Activated CD4-positive, alpha-beta T cell treated with anti-CD3 and anti-CD28 coated beads, Interleukin-2, amount 50 U/mL, for 1 hour (primary cell): ENCODE results near the gene NID1.
"Not testable (repeated sequence)": the region's sequence is repeated elsewhere in the genome, so short reads cannot be mapped to it uniquely, and the experiment has no call there.

Source experiments
- DNase-seq: peaks from one replicate; pipeline ENCODE4 v3.0.0-alpha.2; 2020

Gene NID1

DNA sequence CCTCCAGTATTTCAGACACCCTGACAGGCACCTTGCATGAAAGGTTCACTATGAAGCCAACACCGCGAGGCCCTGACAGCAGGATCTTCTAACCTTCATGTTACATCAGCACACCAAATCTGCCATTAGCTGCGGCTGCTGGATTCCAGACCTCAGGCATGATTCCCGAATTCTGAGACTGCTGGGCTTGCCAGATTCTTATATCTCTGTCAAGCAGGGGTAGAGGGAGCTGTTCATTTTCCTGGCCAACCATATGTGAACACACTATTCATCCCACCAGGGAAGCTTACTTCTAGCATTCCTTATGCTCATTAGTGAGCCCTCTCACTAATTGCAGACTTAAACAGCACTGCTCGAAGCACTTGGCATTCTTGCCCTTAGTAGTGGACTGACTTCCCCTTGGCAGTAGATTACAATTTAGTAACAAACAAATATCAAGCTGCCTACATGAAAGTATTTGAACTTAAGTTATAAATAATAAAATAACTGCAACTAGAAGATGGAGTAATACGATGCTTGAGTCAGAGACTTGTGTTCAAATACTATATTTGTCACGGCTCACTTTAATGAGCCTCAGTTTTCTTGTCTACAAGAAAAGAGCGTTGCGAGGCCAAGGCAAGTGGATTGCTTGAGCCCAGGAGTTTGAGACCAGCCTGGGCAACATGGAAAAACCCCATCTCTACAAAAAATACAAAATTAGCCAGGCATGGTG, 43.3 kb downstream of the NID1 start:
- DNase-seq = no peak

DNA sequence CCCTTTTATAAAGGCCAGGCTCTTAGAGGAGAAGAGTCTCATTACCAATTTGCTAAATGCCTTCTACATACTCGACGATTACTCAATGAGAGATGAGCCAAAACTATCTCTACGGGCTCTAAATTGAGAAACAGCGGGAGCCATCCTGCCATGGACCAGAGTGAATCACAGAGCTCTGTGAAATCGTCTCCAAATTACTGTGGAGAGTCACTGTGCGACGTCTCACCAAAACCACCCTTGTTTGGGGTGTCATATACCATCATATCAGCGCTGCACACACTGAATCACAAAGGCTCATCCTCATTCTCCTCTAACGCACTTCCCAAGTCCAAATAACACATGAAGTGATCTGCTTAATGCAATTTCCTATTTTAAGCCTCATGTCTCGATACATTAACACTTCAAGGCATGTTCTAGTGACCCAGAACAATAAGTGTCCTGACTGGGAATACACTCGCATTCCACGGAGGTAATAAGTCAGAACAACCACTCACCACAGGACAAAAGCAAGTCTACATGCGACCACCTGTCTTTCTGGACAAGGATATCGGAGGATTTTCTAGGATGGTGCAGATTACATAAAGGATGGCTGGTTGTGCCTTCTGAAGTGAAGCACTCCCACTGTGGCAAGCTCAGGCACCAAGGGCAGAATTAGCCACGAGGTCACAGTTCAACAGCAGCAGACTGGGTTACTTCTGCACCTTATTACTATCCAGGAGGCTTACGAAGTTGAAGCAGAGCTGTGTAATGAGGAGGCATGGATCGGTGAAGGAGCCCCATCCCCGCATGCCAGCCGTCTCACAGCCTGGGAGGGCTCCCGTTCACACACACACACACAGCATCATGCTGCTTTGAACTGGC, 44.3 kb downstream of the NID1 start:
- no peak for DNase-seq

DNA sequence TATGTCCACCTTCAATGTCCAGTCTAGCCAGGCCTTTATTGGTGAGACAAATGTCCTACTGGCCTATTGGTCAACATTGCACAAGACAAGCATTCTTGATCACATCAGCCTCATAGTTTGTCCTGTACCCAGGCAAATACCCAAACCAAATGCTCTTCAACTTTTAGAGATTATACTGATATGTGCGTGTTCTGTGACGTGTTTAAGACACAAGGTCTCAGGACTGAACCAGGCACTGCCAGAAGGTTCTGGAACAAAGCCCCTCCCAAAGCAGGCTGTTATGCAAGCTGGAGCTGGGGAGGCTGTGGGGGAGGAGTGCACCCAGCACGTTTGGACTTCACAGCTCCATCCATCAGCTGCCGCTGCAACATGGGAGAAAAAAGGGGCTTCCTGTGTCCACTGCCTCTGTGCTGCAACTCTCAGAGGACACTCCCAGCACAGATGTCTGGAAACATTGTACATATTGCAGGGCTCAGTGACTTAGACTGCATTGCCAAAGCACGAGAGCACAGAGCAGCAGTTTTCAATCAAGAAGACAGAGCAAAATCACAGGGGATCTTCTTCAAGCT, 45.9 kb downstream of the NID1 start:
- no peak for DNase-seq

DNA sequence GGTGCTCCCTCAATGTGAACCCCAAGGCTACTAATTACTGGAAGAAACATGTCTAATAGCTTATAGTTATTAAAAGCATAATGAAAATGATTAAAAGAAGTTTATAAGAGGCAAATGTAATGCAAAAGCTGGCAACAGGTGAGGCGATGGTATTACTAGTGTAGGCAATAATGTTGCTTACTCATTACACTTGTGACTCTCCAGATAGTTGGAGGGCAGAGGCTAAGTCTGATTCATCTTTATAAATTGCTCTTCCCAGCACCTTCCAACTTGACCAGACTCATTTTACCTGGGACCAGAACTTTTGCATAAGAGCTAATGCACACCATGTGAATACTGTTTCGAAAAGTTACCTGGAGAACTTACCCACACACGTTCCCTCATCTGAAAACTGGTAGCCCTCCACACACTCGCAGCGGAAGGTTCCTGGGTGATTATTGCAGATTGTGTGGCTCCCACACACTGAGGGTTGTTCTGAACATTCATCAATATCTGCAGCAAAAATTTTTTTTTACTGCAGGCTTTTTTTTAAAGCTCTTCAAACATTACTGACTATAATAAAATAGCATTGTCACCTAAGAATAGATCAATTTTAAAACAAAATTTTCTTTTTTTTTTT, 48.0 kb downstream of the NID1 start:
- no peak for DNase-seq

DNA sequence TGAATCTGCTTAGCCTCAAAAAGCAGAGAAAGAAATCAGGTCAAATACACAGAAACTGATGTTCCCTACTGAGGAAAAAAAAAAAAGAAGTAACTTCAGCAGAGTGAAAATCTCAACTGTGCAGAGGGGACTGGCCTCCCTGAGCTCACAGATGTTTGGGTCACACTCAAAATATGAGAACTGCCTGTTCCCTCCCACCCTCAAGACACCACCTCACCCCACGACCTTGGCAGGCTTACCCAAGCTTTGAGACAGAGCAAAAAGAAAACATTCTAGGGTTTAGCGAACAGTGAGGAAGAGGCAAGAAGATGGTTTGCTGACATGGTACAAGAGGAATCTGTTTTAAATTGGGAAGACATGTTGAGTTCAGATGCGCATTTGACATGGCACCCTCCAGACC, 48.8 kb downstream of the NID1 start:
- DNase-seq = no peak

DNA sequence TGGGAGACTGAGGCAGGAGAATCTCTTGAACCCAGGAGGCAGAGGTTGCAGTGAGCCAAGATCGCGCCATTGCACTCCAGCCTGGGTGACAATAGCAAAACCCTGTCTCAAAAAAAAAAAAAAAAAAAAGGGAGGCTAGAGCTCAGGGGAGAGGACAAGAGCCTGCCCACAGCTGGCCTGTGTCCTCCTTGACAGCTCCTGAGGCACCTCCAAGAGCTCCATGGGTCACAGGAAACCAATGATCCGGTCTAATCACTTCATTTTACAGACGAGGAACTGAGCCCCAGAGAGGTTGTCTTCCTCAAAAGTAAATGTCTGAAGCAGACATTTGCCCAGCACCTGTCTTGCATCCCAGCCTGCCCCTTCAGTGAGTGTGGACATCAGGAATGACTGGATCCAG, 49.4 kb downstream of the NID1 start:
- no peak for DNase-seq

DNA sequence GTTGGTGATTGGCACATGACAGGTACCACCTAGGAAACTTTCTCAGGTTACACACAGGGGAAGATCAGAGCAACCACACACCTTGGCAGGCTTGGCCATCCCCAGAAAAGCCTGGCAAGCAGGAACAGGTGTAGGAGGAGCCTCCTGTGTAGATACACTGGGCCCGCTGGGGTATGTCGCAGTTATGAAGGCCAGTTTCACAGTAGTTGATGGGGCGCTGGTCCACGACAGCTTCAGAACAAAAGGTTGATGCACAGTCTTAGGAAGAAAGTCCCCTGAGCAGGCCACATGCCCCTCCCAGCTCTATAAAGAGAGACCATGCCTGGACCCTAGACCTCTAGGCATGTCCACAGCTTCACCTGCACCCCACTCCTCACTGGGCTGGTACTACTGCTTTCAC, 51.6 kb downstream of the NID1 start:
- no peak for DNase-seq

DNA sequence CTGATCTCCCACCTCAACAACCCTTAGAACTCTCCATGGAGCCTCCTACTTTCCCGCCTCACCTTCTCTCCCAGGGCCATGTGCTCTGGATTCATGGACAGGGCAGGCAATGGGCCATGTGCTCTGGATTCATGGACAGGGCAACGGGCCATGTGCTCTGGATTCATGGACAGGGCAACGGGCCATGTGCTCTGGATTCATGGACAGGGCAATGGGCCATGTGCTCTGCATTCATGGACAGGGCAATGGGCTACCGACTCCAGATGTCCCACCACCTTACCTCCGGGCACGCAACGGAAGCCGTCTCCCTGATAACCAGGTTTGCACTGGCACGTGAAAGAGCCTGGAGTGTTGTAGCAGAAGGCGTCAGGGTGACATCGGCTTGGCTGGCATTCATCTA, 53.2 kb downstream of the NID1 start:
- no peak for DNase-seq

DNA sequence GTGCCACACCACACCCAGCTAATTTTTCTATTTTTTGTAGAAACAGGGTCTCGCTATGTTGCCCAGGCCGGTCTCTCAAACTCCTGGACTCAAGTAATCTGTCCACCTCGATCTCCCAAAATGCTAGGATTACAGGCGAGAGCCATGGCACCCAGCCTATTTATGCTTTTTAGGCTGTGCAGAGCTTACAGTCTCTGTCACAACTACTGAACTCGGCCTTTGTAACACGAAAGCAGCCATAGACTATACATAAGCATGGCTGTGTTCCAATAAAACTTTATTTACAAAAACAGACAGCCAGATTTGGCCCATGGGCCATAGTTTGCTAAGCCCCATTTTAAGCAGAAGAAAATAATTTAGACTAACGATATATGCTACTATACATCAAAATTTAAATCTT, 54.4 kb downstream of the NID1 start:
- no peak for DNase-seq

DNA sequence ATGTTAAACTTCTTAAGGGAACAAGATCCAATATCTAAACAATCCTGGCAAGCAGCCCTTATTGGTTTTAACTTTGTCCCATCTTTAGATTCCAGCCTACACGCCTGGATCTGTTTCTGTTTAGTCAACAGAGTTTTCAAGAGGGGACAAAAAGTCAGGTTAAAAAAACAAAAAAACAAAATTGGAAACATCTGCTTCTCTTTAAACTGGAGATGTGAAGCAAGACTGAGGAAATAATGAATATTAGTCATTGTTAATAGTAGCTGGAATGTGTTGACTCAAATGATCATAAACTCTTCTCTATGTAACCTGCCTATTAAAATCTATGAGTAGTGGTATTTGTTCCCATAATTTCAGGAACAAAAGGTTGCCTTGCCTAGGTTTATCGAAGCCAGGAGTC, 55.0 kb downstream of the NID1 start:
- DNase-seq = no peak

DNA sequence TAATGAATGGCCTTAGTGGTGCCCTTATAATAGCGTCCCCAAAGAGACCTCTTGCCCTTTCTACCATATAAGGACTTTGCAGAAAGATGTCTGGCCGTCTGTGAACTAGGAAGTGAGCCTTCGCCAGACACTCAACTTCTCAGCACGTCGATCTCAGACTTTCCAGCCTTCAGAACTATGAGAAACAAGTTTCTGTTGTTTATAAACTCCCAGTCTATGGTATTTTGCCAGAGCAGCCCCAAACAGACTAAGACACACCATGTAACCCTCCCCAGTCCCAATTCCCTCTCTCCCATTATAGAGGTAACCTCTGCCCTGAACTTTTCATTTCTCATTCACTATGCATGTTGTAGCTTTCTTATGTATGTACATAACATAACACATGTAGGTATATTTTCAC, 55.7 kb downstream of the NID1 start:
- DNase-seq = no peak

DNA sequence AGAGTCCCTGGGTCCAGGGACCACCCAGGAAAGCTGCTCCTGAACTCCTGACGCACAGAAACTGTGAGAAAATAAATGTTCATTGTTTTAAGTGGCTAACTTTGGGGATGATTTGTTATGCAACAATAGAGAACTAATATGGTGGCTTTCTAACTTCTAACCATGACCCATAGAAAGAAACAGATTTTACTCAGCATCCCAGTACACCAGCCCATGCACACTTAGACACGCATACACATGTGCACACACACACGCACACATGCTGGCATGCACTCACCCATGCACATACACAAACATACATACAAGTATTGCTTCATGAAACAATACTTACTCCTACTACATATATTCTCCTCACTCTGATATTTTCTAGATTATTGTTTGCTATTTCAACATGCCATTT, 57.1 kb downstream of the NID1 start:
- DNase-seq = no peak

DNA sequence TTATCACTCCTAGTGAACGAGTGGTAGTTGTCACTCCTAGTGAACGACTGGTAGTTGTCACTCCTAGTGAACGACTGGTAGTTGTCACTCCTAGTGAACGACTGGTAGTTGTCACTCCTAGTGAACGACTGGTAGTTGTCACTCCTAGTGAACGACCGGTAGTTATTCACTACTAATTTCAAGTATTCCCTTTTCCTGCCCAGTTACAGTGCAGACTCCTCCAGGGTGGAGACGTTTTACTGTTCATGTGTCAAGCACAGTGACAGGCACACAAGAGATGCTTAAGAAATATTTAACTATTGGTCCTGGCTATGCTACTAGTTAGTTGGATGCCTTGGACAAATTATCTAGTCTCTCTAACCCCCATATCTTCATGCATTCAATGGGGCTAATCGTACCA, 61.8 kb downstream of the NID1 start:
- not testable (repeated sequence) for DNase-seq

DNA sequence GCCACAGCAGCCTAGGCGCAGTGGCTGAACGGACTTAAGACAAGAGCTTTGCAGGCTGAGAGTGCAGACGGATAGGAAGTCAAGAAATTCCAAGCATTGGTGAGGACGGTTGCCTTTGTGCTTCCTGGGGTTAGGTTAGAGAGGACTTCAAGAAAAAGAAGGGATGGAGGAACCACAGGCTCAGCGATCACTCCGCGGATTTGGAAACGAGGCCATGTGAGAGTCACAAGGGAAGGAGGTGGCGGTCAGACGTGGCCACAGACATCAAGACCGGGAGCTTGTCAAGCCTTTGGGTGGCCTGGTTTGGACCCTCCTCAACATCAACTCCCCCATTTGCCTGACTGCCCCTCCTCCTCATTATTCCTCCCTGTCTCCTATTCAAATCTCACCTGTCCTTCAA, 62.3 kb downstream of the NID1 start:
- DNase-seq = no peak

DNA sequence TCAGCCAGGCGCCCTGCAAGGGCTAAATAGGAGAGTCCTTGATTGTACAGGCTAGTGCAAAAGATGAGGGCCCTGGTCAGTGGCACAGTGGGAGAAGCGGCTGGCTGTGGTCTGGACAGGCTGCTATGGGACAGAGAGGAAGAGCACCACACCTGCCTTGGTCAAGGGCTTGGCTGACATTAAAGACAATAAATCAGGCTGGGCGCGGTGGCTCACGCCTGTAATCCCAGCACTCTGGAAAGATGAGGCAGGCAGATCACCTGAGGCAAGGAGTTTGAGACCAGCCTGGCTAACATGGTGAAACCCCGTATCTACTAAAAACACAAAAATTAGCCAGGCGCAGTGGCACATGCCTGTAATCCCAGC, 62.9 kb downstream of the NID1 start:
- DNase-seq = no peak

DNA sequence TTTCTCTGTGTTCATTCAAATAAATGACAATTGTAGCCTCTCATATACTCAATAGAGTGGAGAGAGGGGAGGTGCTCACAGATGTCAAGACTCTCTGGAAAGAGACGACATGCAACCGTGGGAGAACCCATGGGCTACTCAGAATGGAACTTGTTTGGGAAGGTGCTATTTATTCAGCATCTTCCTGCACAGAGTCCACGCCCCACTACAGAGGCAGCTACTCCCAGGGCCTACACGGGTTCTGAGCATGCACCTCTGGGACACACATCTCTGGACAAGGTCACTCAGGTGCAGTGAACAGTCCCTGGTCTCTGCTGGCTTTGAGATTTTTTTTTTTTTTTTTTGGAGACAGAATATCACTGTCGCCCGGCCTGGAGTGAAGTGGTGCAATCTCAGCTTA, 64.1 kb downstream of the NID1 start:
- no peak for DNase-seq

DNA sequence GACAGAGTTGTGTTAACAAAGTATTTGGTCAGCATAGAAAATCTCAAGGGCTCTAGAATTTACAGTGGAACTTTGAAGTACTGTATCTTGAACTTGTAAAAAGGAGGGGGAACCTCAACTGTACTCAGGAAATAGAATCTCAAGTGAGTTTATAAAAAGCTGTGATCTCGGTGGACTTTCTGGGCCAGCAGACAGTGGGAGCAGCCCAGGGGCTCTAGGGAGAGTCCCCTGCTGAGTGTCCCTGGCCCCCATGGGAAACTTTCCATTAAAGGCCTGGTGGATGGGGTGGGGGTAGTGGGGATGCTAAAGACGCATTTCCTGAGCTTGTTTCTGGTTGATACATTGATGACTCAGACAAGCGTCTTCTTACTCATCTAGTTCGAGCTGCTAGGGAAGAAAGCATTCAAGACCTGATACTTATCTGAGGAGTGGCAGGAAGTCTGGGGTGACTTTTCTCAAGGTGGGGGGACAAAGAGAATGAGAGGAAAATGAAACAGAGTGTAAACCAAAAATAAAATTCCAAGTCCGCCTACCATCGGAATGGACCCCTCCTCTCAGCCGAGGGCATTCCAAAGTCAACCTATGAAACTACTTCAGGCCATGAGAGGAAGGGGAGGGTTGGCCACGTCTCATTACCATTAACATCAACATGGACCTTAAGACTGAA, 65.5 kb downstream of the NID1 start:
- peak; percentile 64 for DNase-seq

DNA sequence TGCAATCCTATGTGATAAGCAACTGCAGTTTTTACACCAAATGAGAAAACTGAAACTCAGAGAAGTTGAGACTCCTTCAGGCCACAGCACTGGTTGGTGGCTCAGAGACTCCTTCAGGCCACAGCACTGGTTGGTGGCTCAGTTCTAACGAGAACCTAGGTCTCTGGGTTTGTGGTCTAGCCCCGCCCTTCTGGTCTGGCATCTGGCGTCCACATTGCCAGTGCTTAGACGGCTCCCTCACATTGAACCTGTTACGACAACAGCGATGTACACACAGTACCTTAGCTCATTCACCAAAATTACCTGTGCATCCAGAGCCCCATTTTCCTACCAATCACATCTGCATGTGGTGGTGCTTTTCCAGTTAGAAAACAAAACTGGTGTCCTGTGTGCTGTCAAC, 66.1 kb downstream of the NID1 start:
- DNase-seq = peak; percentile 44

DNA sequence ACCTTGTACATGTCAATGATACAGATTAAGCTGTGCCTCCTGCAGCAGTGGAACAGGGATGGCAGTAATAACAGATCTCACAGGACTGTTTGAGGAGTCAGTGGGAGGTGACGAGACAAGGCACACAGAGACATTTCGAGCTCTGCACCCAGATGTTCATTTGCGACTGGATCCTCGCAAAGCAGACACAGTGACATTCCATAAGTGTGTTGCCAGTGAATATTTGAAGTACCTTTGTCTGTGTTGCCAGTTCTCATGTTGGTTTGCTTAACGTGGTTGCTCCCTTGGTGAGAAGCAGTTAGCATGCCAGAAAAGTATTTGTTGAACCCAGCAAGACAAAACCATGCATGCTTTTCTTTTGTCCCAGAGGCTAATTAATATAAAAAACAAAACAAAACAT, 67.0 kb downstream of the NID1 start:
- DNase-seq = no peak

DNA sequence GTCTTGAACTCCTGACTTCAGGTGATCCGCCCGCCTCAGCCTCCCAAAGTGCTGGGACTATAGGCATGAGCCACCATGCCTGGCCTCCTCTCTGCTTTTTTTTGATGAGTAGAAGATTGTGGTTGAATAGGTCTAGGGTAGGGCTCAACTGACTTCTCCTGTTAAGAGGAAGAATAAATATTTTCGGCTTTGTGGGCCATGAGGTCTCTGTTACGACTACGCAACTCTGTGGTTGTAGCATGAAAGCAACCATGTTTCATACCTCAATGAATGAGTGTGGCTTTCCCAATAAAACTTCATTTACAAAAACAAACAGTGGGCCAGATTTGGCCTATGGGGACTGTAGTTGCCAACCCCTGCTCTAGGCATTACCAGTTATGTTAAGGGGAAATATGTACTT, 67.8 kb downstream of the NID1 start:
- no peak for DNase-seq

DNA sequence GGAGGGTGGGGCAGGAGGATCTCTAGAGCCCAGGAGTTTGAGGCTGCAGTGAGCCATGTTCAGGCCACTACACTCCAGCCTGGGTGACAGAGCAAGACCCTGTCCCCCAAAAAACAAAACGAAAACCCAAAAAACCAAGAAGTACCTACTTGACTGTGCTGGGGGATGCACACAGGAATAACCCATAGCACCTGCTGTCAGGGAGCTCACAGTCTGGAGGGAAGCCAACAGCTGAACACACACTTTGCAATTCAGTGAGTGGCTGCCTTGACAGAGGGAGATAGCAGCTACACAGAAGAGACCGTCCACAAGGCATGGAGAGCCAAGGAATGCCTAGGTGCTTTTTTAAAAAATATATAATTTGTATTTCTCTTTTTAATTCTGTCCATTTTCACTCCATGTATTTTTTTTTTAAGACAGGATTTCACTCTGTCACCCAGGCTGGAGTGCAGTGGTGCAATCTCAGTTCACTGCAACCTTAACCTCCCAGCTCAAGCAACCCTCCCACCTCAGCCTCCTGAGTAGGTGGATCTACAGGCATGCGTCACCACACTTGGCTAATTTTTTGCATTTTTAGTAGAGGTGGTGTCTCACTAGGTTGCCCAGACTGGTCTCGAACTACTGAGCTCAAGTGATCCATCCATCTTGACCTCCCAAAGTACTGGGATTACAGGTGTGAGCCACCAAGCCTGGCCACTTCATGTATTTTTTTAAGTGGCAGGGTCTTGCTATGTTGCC, 68.7 kb downstream of the NID1 start:
- no peak for DNase-seq

DNA sequence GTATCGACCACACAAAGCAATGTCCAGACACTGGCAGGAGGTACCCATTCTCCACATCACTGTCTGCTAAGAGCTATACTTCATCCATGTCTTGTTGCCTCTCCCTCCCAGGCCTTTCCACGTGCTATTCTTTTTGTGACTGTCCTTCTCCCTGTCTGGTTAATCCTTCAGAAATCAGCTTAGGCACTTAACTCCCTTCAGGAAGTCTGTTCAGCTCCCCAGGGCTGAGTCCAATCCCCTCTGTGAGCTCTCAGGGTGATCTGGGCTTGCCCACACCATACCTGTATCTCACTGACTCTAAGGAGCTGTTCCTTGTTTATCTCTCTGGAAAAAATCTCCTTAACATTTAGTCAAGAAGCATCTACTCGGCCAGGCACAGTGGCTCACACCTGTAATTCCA, 69.4 kb downstream of the NID1 start:
- DNase-seq = no peak

DNA sequence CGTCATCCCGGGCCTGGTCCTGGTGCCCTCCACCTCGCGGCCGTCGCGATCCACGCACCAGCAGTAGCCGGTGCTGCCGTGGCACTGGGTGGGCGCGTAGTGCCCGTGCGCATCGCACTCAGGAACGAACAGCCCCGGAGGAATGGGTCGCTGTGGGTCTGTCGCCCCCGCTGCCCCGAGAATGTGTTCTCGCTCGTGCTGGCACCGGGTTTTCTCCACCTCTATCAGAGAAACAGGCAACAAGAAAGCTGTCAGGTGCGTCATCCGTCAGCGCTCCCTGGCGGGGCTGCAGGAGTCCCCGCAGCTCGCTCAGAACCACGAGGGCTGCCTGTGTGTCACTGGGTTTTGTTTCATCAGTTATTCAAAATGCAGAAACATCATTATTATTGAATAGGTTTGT, 71.2 kb downstream of the NID1 start:
- no peak for DNase-seq
